ENCODE measurements around the gene CA10.
A peak's percentile ranks its signal among the peaks of the same experiment; 100 is the strongest.

Gene CA10

DNA sequence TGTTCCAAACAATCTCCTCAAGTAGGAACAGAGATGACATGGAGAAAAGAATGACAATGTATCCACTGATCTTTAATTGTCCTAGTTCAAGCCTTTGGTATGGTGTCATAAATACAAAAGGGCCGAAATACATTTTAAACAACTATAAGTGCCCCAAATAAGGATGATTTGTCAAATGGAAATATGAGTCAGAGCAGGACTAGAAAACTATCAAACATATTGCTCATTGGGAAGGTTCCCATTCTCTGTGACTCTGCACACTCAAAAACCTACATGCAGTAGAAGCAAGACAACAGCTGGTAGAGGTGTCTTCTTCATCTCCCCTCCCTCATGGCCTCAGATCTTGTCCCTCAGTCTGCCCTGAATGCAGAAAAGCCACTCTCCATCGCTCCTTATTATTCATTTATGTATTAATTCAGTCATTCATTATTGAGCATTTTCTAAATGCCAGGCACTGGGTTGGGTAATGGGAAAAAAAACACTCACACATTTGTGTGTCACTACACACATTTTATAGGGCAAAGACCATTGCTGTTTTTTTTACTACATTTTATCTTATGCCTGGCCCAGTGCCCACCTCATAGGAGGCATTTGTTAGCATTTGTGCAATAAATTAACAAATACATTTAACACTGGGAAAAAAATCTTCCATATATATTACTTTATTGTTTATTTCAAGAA is 10.1 kb downstream of the CA10 start:
- no peak for DNase-seq
- in situ Hi-C loops (cut with HindIII; ENCODE audit: low pct_ligation_motif_present, low pct_unique_long_range_greater_than_20kb, low sequenced_read_pairs): no loop called here

DNA sequence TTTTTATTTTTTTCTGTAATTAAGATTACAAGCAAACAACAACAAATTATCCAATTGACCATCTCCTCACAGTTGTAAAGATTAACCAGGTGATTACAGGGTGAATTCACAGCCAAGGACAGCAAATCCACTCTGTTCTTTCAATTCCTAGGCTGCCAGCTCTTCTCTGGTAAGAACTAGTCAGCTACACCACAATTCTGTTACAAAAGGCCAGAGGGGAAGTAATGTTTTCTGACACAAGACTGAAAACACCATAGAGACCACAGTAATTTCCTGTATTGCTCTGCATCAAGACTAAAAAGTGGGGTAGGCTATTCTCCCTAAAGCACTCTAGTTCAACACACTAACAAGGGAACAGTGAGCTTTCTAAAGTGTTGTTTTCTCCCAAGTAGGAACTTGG is 10.6 kb downstream of the CA10 start:
- in situ Hi-C loops (cut with HindIII; ENCODE audit: low pct_ligation_motif_present, low pct_unique_long_range_greater_than_20kb, low sequenced_read_pairs): no loop called here
- no peak for DNase-seq

DNA sequence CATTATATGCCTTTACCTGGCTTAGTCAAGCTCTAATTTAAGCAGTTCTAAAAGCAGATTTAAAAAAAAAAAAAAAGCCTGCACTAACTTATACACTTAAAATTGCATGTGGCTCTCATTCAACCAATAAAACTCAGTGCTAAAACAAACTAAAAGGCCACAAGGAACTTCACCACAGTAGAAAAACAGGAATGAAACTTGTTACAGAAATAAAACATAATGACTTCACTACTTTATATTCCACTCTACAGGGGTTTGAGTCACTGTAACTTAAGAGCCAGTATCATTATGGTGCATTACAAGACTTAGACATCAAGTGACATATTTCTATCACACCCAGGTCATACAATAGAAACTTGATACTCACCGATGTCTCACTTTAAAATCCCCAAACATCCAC is 11.1 kb downstream of the CA10 start:
- in situ Hi-C loops (cut with HindIII; ENCODE audit: low pct_ligation_motif_present, low pct_unique_long_range_greater_than_20kb, low sequenced_read_pairs): no loop called here
- DNase-seq: no peak

DNA sequence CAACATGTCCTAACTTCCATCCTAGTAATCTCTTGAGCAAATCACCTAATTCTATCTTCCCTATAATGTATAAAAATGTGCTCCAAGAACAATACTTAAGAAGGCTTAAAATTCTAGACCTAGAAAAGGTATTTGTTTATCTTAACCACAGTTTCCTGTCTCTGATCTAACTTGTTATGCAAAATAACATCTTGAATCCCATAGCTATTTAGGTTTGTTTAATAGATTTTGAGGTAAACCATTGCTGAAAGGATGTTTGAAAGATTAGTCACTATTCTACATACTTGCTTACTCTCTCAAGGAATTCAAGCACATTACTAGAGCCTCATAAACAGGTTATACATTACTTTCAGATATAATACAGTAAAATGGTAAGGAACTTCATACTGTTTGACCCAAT is 13.0 kb downstream of the CA10 start:
- DNase-seq: peak; percentile 58
- in situ Hi-C loops (cut with HindIII; ENCODE audit: low pct_ligation_motif_present, low pct_unique_long_range_greater_than_20kb, low sequenced_read_pairs): no loop called here

DNA sequence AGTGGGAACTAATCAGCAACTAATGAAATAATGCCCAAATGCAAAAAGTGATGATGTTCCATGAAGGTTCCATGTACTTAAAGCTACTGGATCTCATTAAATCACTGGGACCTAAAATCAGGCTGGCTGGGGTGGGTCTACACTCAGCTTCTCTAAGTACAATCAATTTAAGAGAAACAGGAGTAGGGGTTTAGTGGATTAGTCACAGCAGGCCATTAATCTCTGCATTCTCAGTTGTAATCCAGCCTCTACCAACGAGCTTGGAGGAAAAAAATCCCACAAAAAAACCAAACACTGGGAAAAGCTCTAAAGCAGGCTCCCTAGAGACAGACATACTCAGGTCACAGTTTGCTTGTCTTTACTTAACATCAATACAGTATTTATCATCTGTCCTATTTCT is 15.0 kb downstream of the CA10 start:
- in situ Hi-C loops (cut with HindIII; ENCODE audit: low pct_ligation_motif_present, low pct_unique_long_range_greater_than_20kb, low sequenced_read_pairs): no loop called here
- DNase-seq: no peak

DNA sequence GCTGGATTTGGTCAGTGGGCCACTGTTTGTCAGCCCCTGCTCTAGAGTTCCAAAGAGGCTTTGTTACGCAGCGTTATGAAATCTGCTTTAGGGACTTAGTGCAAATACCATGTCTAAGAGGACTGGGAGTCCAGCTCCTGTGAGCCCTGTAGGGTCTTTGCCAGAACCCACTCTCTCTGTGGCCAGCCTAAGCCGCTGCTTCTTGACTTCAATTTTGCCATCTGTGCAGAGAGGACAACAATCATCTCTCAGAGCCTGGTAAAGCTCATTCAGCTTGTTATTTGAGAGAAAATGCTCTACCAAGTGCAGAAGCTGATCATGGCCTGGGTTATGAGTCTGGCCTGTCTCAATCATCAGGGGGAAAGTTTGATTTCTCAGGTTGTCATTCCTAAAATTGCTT is 17.9 kb downstream of the CA10 start:
- no peak for DNase-seq
- in situ Hi-C loops (cut with HindIII; ENCODE audit: low pct_ligation_motif_present, low pct_unique_long_range_greater_than_20kb, low sequenced_read_pairs): no loop called here

DNA sequence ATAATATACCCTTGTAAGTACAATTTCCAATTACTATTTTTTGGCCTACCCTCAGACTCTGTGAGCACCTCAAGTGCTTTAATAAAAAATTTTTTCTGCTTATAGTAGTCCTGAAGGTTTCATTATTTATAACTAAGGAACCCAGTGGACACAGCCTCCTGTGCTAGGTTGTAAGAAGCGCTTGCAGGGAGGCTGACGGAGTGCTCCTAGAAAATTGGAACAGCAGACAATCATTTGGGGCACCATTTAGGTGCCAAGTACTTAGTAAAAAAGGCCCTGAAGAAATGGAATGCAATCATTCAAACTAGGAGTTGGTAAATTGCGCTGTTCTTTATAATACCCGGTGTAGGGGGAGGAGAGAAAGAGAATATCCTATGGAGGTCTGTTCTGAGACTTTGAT is 19.8 kb downstream of the CA10 start:
- DNase-seq: no peak
- in situ Hi-C loops (cut with HindIII; ENCODE audit: low pct_ligation_motif_present, low pct_unique_long_range_greater_than_20kb, low sequenced_read_pairs): no loop called here

DNA sequence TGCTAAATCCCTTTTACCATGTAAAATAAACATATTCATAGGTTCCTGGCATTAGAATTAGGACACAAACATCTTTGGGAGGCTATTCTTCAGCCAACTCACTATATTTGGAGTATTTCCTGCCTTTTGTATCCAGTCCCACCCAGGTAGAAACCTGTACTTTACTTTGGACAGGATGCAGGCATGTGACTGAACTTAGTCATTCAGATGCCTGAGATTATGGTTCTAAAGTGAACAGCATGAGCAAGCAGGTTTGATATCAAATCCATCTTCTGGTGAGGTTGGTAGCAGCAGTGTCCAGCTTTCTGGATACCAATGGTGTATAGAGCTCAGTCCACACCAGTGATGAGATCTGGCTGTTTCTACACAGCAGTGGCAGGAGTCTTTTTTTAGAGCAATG is 20.2 kb downstream of the CA10 start:
- DNase-seq: no peak
- in situ Hi-C loops (cut with HindIII; ENCODE audit: low pct_ligation_motif_present, low pct_unique_long_range_greater_than_20kb, low sequenced_read_pairs): no loop called here

DNA sequence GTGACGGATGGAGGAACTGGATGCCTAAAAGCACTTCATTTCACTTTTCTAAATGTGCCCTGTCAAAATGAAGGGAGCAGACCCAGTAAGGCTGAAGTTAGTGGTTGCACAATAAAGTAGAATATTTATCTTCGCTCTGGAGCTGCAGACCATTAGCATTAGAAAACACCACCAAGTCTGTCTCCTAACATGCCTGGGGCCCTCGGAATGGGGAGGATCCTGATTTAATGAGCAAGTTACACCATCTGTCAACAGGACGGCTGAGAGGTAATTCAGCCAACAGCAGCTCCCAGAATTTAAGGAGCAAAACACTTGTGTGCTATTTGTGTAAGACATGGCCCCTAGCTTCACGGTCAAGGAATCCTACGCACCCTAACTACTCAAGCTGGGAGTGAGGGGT is 22.3 kb downstream of the CA10 start:
- DNase-seq: no peak
- in situ Hi-C loops (cut with HindIII; ENCODE audit: low pct_ligation_motif_present, low pct_unique_long_range_greater_than_20kb, low sequenced_read_pairs): no loop called here

DNA sequence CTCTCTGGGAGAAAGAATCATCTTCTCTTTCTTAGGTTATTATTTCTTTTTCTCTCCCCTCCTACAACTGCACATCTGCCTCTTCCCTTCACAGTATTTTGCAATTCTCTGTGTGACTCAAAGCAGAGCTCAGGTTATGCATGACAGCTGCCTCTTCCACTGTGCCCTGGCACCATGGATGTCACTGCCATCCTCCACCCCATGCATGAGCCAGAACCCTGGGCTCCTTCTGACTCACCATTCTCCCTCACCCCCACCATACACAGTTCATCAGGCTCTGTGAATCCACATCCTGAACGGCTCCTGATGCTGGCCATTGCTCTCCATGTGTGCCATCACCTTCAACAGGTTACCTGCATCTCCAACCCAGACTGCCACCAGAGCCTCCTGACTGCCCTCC is 23.9 kb downstream of the CA10 start:
- DNase-seq: no peak
- in situ Hi-C loops (cut with HindIII; ENCODE audit: low pct_ligation_motif_present, low pct_unique_long_range_greater_than_20kb, low sequenced_read_pairs): no loop called here

DNA sequence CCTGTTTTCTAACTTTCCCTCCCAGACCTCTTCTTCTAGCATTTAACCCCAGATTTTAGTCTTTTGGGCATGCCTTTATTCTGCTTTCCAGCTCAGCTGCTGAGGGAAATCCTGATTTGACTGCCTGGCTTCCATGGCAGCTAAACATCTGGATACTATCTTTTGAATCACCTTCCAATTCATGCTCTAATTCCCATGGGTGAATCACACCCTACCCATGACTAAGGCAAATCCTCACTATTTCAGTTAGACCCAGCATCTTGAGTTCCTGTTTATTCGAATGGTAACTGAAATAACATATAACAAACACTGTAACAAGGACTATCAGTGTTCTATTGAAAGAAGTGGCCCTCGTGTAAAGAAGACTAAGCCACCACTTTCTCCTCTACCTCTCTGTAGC is 29.8 kb downstream of the CA10 start:
- in situ Hi-C loops (cut with HindIII; ENCODE audit: low pct_ligation_motif_present, low pct_unique_long_range_greater_than_20kb, low sequenced_read_pairs): no loop called here
- no peak for DNase-seq

DNA sequence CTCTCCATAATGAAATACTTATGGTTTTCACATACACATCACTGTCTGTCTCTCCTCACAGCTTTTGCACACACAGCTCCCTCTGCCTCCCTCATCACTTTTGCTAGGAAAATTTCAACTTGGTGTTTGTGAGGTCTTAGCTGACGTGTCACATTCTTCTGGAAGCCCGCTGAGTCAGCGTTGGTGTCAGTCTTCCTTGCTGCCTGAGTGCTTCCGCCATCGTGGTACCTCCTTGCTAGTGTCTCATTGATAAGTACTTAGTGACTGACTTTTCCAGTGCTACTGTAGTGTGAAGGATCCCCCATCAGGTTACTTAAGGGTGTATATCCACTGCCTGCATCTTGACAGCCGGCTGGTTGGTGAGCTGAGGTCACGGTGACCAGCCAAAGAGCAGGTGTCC is 33.5 kb downstream of the CA10 start:
- in situ Hi-C loops (cut with HindIII; ENCODE audit: low pct_ligation_motif_present, low pct_unique_long_range_greater_than_20kb, low sequenced_read_pairs): no loop called here
- DNase-seq: no peak

DNA sequence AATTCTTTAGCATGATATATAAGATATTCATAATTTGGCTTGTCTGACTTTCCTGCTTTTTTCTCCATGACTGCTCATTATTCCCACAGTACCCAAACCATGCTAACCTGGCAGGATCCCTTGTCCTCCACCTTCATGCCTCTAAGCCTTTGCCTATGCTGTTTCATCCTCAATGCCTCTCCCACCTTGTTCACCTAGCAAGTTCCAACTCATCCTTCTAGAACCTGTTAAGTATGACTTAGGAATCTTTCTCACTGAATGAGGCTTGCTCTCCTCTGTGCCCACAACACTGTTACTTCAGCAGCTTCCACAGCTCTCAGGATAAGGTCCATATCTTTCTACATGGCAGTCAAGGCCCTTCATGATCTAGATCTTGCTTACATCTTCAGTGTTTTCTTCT is 34.0 kb downstream of the CA10 start:
- no peak for DNase-seq
- in situ Hi-C loops (cut with HindIII; ENCODE audit: low pct_ligation_motif_present, low pct_unique_long_range_greater_than_20kb, low sequenced_read_pairs): no loop called here

DNA sequence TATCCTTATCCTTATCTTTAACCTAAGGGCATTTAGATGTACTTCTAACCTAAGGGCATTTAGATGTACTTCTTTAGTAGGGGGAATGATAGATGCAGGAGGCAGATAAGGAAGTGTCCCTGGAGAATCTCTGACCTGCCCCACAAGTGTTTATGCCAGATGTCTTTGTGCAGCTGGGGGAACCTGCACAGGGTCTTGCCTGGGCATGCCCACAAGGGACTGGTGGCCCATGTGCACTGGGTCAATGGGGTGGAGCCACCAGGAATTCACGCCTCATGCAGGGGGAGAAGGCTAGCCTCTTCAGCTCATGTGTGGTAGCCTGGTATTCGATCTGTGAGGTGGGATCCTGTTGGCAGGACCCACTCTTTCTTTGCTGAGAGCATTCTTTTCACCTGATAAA is 38.0 kb downstream of the CA10 start:
- DNase-seq: no peak
- in situ Hi-C loops (cut with HindIII; ENCODE audit: low pct_ligation_motif_present, low pct_unique_long_range_greater_than_20kb, low sequenced_read_pairs): no loop called here

DNA sequence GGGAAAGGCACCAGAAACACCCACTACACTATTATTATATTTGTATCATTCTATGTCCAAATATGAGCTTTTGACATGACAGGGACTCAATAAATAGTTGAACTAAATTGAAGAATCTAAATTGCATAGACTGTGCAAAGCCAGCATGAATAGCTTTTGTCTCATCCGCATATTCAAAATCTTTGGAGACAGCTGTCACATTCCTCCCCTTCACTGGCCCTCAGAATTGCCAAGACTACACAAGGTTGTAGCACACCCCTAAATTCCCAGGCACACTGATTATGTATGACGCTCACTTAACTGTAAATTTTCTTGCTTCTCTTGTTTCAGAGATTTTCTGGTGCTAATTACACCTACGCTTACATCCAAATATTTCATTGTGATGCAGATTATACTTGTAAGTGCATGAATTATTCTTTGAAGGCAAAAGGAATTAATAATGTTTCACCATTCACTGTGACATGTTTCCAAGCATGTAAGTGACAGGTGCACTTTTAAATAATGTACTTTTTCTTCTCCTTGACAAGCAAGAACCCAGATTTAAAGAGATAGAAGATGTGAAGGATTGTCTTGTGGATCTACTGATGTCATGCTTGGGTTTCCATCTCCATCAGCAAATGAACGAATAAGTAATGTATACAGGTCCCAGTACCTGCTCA is 47.5 kb downstream of the CA10 start:
- DNase-seq: no peak
- in situ Hi-C loops (cut with HindIII; ENCODE audit: low pct_ligation_motif_present, low pct_unique_long_range_greater_than_20kb, low sequenced_read_pairs): no loop called here

DNA sequence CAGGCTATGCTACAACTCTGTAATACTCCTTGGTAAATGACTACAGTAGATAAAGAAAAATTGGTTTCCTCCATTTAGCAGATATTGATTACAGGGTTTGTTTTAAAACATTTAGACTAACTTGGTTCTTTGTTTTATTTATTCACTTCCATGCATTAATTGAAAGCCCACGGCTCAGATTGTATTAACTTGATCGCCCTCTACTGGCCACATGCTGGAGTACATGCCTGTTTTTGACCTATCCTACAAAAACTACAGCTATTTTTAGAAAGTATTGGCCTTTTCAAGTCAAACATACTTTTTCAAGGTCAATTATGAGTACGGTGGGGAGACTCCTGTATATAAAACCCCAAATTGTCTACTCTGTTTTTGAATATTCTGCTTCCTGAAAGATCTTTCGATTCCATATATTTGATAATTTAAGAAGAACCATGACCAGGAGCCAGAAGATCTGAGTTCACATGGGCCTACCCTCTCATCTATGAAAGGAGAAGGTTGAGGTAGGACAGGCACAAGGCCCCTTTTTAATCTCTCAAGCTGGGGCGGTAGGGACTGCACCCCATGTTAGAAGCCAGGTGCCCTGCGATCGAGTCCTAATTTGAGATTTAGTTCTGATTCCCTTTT is 51.8 kb downstream of the CA10 start:
- in situ Hi-C loops (cut with HindIII; ENCODE audit: low pct_ligation_motif_present, low pct_unique_long_range_greater_than_20kb, low sequenced_read_pairs): no loop called here
- peak; percentile 48 for DNase-seq

DNA sequence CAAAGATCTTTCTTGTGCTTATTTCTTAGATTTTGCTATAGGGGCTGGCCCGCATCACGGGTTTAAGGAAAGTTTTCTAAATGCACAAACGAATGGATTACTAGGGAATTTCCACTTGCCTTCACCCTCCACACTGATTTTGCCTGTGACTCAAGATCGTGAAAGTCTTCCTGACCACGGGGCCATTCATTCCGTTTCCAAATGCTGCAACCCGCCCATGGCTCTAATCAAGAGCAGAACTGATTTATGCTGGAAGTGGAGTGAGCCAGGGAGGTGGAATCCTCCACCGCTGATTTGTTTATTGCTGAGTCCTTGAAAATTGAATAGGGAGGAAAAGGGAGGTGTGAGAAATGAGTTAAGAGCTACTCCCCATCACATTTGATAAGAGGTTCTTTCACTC is 52.4 kb downstream of the CA10 start:
- in situ Hi-C loops (cut with HindIII; ENCODE audit: low pct_ligation_motif_present, low pct_unique_long_range_greater_than_20kb, low sequenced_read_pairs): no loop called here
- DNase-seq: no peak

DNA sequence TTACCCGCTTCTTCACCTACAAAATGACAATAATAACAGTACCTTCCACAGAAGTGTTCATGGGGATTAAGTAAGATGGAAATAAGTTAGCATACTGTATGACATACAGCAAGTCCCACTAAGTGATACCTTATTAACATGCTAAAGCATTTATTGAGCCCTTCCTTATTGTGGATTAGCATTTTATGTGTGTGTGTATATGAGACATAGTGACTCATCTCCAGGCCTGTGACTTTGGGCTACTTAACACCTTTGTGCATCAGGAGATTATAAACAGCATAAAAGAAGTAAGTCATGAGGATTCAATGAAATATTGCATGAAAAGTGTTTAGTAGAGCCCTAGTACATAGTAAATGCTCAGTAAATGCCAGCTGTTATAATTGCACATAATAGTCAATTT is 52.9 kb downstream of the CA10 start:
- no peak for DNase-seq

DNA sequence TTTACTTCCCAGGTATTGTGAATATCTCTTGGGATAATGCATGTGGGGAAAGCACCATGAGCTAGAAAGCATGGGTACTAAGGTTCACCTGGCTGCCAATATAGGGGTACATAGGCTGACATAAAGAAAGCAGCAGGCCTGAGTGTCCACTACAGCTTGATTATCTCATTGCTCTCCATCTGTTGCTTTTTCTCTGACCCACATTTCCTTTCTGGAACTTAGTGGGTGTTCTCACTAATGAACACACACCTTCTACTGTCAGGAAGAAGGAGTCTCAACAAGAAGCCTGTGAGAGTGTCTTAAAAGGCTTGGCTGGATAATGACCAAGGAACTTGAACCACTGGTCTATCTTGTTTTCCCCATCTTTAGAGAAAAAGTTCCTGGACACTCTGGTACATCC is 62.5 kb downstream of the CA10 start:
- in situ Hi-C loops (cut with HindIII; ENCODE audit: low pct_ligation_motif_present, low pct_unique_long_range_greater_than_20kb, low sequenced_read_pairs): no loop called here
- no peak for DNase-seq

More for the DNA sequence above, 52.9 kb downstream of the CA10 start:
- in situ Hi-C loops (cut with HindIII; ENCODE audit: low pct_ligation_motif_present, low pct_unique_long_range_greater_than_20kb, low sequenced_read_pairs): no loop called here

DNA sequence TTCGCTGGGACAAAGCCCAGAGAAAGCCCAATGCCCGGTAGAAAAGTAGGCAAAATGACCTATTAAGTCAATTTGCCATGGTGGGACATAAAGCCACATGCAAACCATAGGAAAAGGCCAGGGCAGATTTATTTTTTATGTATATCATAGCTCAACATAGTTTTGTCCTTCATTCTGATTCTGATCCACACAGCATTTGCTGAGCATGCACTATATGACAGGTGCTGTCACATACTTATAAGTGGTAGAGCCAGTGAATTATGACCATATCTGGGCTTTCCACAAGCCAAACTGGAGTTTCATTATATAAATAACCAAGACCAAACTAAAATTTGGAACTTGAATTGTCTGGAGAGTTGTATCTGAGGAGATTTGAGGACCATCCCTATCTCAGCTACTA is 74.3 kb downstream of the CA10 start:
- in situ Hi-C loops (cut with HindIII; ENCODE audit: low pct_ligation_motif_present, low pct_unique_long_range_greater_than_20kb, low sequenced_read_pairs): no loop called here
- no peak for DNase-seq
